Measurements from ENCODE around the gene KLF9.

KLF9 gene

DNA sequence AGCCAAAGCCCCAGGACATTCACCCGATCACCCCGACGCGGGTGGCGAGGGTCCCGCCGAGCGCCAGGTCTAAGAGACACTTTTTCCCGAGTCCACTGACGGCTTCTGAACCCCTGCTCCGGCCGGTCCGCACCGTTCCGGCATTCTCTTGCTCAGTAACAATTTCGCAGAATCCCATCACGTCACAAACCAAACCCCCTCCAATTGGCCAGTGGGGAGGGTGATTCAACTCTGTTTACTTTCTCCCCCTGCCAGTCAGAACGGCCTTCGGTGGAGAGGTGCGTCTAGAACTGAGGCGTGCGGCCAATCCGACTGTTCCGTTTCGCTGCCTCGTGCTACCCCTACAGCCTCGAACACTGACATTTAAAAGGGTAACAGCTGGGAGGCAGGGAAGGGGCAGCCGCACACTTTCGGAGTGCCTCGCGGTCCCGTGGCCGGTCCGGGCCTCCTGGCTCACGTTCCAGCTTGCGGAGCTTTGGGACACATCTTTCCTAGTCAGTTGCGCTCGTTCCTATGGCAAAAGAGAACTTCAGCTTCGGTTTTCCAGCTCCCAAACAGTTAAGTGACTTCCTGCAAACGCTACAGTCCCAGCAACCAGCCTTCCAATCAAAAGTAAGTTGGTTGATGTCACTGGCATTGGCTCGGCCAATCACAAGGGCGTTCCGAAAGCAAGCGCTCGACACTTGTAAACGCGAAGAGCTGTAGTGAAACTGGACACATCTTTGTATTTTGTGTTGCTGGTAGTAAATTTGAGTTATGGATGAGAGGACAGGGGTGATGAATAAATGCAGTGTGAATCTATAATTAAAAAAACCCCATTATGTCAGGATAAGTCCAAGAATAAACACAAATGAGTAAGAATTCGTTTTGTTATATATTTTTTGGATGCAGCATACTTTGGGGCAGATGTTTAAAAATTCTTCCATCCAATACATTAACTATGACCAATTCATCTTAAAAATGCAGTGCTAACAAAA lies at the start of gene KLF9:
Gene KLF9, minus strand, starts transcription at position 859 of the 977 bp plus-strand sequence. CDS start 1,294 bp downstream, outside the sequence.
- no peak for DNase-seq (ENCODE audit: low read depth)

DNA sequence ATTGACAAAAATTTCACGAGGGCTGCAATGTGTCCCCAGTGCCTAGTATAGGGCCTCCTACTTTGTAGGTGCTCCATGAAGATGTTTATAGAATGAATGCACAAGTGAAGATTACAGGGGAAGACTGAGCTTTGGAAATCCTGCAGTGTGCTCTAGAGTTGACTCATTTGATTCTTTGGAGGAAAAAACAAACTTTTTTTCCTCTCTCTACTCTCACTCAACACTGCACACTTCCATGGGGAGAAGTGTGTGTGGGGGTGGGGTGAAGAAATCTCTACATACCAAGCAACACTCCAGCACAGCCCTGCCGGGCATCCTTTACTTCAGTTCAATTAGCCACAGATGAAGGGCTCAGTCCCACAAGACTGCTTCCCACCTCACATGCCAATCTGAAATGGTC lies 49.4 kb upstream of the KLF9 start:
- DNase-seq (ENCODE audit: low read depth): no peak

DNA sequence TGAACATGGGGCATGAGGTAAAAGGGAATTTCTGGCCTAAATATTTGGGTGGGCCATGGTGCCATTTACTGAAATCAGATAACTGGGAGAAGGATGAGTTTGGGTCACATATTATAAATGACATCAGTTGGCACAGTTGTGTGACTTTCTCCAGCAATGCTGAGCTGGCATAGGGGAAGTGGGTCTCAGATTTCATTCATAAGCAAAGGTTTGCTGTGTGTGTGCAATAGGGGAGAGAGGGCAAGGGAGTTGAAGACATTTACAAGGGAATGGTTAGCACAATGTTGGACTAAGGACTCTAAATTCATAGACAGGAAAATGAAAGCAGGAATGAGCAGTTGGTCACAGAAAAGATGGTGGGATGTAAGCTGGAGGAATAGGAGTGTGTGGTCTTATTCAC lies 47.8 kb upstream of the KLF9 start:
- DNase-seq (ENCODE audit: low read depth): no peak

DNA sequence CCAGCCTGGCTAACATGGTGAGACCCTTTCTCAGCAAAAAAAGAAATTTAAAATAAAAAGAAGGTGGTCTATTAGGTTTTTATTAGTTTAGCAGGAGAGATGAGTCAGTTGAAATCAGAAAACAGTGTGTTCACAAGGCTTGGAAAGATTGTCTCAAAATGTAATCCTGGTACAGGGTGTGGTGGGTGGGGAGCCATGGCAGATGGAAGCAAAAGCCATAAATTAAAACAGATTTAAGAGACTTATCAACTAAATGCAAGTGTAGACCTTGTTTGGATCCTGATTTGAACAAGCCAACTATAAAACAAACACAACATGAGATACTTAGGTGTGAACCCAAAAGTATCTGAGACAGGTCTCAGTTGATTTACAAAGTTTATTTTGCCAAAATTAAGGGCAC lies 42.8 kb upstream of the KLF9 start:
- DNase-seq (ENCODE audit: low read depth): no peak

DNA sequence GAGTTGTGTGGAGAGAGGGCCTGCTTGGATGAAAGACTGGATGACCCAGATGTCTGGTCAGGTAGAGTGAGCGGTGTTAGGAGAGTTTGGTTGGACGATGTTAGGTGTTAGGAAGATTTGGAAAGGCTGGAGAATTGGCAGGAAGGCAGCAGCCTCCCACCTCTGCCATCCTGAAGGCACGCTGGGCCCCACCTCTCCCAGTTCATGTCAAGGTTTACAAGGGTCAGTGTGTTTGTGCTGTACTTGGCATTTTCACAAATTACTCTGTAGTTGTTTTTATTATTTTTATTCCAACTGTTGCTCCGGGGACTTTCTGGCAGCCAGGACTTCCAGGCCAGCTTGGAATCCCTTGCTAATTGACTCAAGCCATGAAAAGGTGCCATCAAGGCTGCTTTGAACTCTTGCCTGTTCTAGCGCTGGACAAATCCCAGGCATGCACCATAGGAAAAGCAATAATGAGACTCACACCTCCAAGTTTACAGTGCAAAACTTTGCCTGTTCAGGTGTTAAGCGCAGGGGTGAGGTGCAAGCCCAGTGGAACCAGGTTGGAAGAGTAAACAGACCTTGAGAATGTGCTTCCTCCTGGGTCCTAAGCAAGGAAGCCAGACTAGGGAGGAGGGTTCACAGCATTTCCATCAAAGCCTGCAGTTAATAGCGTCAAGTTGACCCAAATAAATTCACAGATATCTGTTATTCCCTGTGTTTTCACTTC lies 41.7 kb upstream of the KLF9 start:
- DNase-seq (ENCODE audit: low read depth): no peak

DNA sequence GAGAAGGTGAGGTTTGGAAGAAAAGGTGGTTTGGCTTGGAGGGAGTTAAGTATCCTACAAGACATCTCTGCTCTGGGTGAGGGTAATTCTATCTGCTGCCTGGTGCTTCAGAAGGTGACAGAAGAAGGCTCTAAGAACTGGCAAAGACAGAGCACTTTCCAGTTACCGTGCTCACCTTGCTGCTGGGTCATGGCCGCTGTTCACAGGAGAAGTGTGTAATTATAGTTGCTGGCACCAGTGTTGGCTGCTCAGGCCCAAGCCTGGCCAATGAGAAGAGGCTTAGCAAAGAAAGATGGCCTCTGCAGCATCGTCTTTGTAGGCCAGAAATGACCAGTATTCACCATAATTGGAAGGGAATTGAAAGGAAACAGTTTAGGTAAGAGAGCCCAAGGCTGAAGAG lies 37.9 kb upstream of the KLF9 start:
- DNase-seq (ENCODE audit: low read depth): no peak

DNA sequence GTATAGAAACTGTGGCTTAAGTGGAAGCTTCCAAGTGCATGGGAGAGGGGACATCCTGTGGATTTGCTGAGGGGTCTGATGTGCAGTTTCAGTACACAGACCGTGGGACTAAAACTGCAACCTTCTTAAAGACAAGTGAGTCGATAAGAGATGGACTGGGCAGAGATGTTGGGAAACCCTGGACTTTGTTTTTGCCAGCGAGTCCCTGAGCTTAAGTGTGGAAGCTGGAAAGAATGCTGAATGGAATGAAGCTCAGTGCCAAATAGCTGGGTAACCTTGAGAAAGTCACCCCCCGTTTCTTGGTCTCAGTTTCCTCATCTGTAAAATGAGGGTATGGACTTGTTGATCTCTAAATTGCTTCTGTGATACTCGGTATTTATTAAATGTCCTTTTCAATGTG lies 37.3 kb upstream of the KLF9 start:
- no peak for DNase-seq (ENCODE audit: low read depth)

DNA sequence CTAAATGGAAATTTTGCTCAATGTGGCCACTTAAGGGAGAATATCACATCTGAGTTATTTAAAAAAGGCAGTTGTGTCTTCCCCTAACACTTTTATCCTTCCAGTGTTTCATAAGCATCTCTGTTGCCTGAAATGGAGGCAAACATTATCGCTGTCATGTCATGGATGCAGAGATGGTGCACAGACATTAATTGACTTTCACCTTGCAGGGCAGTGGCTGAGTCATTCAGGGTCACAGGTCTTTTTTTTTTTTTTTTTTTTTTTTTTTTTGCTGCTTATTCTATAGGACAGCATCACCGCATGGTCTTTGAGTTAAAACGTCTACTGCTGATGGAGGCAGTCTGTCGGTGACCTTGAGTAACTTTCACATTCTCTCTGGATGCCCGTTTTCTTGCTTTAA lies 36.3 kb upstream of the KLF9 start:
- no peak for DNase-seq (ENCODE audit: low read depth)

DNA sequence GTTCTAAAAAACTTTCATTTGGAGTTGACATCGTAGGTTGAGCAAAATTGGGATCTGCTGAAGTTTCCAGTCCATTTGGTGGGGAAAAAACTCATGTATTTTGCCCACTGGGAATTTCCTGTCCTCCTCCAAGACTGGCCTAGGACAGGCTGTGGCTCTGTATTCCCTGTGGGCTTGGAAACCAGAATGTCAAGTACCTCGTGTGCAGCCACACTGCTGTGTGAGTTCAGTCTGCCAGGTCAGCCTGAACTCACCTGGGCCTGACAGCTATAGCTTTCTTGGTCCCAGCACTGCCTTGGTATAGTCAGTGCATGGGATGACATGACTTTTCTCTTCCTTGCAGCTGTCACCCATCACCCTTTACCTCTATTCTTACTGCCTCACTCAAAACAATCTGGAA lies 35.0 kb upstream of the KLF9 start:
- DNase-seq (ENCODE audit: low read depth): no peak

DNA sequence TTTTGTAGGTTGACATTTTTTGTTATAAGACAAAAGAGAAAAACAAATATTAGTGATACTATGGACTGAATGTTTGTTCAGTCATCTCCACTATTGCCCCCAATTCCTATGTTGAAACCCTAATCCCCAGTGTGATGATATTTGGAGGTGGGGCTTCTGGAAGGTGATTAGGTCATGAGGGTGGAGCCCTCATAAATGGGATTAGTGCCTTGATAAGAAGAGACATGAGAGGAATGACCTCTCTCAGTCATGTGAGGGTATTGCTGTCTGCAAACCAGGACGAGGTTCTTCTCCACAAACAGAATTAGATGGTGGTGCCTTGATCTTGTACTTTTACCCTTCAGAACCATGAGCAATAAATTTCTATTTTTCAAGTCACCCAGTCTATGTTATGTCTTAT lies 34.5 kb upstream of the KLF9 start:
- no peak for DNase-seq (ENCODE audit: low read depth)

DNA sequence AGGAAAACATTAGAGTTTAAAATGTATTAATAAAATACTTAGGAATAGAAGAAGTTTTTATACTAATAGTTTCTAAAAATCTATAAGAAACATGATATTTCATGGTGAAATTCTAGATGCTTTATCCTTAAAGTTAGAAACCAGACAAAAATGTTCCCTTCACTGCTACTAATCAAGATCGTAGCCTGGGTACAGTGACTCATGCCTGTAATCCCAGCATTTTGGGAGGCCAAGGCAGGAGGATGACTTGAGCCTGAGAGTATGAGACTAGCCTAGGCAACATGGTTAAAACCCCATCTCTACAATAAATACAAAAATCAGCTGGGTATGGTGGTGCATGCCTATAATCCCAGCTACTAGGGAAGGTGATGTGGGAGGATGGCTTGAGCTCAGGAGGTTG lies 30.4 kb upstream of the KLF9 start:
- no peak for DNase-seq (ENCODE audit: low read depth)

DNA sequence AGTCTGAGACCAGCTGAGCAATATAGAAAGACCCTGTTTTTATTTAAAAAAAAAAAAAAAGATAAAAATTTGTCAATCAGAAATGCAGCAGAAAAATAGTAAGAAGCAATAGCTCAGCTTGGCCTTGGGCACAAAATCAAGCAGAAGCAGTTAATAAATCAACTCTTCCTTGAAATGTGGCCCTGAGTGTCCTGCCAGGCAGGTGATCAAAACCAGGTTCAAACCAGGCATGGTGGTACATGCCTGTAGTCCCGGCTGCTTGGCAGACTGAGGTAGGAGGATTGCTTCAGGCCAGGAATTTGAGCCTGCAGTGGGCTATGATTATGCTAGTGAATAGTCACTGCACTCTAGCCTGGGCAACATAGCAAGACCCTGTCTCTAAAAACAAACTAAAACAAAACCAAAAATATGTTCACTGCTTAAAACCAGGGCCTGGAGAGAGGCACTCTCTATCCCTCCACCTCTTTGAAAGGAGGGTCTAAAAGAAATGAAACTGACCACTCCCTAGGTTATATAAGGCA lies 27.9 kb upstream of the KLF9 start:
- no peak for DNase-seq (ENCODE audit: low read depth)

DNA sequence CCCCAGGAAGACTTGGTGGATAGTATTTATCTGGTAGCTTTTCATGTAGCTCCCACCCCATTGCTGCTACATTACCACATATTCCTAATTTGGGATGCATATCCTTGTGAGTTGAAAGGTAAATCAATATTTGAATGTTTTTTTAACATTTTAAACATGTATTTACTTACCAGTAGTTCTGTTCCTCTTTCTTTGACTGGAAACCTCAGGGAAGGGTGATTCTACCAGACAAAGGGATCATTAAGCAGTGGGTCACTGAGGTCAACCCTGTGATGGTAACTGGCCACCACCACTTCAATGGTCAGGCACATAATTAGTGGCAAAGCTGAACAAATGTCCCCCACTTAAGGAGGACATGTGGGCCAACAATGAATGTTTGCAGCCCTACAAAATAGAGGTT lies 27.2 kb upstream of the KLF9 start:
- no peak for DNase-seq (ENCODE audit: low read depth)

DNA sequence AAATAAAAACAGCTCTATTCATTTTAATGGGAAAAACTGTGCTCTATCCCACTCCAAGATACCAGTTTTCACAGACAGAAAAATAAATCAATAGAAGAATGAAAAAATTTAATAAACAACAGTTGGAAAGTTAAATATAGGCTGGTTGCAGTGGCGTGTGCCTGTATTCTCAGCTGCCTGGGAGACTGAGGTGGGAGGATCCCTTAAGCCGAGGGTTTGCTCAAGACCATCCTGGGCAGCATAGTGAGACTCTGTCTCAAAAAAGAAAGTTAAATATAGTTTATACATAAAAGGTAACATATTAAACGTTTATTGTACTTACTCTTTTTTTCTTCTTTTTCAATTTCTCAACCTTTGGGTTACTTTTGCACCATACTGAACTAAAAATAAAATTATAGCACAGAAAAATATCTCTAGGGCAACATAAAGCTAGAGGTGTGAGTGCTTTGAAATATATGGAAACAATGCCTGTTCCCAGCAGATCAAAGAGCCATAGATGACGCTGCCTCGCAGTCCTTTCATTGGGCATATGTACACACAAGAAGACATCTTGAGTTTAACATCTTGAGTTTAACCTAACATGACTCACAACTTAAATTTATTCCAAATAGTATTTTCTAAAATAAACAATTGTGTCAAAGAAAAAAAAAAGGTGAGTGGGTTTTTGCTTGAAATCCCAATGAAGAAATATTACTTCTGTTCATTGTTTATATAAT lies 25.7 kb upstream of the KLF9 start:
- DNase-seq (ENCODE audit: low read depth): no peak

DNA sequence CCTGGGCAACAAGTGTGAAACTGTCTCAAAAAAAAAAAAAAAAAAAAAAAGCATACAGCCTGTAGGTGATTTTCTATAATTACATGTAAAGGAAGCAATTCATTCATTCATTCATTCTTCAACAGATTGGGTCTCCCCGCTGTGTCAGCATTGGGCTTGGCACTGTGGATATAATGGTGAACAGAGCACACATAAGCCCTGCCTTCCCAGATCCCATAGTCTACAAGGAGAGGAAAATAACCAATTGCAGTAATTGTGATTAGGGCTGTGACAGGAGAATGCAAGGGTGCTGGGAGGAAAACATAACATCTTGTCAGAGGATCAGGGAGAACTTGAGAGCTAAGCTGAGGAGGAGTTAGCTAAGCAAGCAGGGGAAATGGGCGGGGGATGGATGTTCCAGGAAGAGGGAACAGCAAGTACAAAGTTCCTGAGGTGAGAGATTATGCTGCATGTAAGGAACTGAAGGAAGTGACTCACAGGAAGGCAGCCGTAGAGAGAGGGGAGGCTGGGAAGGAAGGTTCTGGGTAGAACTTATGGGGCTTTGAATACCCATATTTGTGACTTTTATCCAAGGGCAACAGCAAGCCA lies 24.0 kb upstream of the KLF9 start:
- DNase-seq (ENCODE audit: low read depth): no peak

DNA sequence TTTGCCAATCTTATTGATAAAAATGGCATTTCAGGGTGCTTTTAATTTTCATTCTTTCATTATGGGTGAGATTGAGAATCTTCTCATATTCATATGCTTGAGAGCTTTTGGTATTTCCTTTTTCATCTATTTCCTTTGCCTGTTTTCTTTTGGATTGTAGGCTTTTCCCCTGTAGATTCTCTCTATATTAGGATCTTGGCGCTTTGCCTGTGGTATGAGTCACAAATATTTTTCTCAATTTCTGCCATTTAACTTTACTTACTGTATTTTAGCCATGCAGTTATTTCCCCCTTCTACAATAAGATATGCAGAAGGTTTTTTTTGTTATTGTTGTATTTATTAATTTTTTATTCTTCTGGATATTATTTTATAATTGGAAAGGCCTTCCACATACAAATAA lies 21.5 kb upstream of the KLF9 start:
- no peak for DNase-seq (ENCODE audit: low read depth)

DNA sequence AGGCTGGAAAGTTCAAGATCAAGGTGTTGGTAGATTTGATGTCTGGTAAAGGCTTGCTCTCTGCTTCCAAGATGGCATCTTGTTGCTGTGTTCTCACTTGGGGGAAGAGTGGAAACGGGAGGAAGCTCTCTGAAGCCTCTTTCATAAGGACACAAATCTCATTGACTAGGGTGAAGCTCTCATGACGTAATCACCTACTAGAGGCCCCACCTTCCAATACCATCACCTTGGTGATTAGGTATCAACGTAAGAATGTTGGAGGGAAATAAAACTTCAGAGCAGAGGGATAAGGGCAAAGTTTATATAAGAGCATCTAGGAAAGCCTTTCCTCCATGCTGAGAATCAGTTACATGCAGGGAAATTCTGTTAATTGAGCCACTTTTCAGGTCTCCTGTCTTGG lies 15.4 kb upstream of the KLF9 start:
- DNase-seq (ENCODE audit: low read depth): no peak

DNA sequence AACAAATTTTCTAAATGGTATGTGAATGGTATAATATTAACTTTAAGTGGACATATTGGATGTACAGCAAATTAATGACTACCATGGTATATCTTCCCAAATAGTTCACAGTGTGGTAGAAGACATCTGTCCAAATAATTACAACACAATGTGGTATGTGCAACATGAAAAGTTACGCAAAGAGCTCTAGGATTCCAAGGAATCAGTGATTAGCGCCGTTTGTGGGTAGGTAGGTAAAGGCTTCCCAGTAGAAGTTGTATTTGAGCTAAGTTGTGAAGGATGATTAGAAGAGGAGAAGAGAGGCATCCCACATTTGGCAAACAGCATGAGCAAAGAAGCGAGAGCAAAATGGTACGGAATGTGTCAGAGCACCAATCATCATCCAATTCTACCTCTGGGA lies 14.3 kb upstream of the KLF9 start:
- DNase-seq (ENCODE audit: low read depth): no peak

DNA sequence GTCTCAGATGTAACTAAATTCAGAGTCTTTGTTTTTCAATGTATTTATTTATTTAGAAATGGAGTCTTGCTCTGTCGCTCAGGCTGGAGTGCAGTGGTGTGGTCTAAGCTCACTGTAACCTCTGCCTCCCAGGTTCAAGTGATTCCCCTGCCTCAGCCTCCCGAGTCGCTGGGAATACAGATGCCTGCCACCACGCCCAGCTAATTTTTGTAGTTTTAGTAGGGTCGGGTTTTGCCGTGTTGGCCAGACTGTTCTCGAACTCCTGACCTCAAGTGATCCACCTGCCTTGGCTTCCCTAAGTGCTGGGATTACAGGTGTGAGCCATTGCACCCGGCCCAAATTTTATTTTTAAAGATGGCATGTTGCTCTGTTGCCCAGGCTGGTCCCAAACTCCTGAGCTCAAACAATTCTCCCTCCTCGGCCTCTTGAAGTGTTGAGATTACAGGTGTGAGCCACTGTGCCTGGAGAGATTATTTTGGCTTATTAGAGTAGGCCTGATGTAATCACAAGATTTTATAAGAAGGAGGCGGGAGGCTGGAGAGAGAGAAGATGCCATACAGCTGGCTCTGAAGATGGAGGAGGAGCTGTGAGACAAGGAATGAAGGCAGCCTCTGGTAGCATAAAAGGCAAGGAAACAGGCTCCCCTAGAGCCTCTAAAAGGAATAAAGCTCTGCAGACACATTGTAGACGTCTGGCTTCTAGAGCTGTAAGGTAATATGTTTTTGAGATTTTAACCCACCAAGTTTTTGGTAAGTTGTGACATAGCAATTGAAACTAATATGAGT lies 12.9 kb upstream of the KLF9 start:
- DNase-seq (ENCODE audit: low read depth): no peak

DNA sequence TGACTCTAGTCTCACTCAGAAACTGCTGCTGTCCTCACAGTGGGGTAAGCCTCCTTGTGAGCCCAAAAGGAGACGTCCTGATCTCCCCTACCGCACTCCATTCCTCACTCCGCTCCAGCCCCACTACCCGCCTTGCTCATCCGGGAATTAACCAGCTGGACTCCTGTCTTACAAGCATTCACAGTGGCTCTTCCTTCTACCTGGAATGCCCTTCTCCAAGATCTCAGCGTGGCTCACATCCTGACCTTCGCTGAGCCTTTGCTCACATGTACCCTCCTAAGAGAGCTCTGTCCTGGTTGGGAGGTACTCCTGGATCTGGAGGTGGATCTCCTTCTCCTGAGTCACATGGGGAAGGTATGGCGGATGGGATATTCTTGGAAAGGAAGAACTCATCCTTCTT lies 10.7 kb upstream of the KLF9 start:
- DNase-seq (ENCODE audit: low read depth): no peak

DNA sequence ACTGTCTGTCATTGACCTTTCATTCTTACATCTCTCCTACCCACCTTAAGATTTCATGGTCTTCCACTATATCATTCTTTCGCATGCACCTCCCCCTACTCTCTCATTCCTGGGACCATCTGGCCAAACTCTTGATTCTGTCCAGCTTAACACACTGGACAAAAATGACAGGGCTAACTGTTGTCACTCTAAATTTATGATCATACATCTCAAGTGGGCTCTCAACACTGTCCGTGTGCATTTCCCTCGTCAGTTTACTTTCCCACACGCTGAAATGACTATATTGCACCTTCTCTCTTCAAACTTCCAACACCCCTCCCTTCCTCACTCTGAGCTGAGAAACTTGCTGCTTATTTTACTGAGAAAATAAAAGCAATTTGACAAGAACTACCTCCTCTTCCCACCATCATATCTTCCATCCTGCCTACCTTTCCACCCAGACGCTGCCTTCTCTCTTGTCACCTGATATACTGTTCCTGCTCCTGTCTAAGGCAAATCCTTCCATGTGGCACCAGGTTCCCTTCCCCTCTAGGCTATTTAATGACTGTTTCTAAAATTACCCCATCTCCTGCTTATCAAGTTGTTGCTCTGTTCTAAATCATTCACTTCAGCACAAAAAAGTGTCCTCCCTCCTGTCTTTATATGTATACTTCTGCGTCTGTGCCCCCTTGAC lies 8.1 kb upstream of the KLF9 start:
- DNase-seq (ENCODE audit: low read depth): no peak

All from HS-27A (cell line).